Measurements from ENCODE around the gene CHST3.

The CHST3 gene

GRCh38 chr10:72015841-72016240, 51.6 kb downstream of the CHST3 start:
- no peak for TF ChIP-seq CTCF (IDR thresholded peaks at IDR 0.05; ENCODE audit: control insufficient read depth, insufficient read depth, low read depth, low read length, missing control alignments)
- no peak for DNase-seq (ENCODE audit: low read depth)

GRCh38 chr10:72016608-72017300, 52.6 kb downstream of the CHST3 start:
- TF ChIP-seq CTCF (IDR thresholded peaks at IDR 0.05; ENCODE audit: control insufficient read depth, insufficient read depth, low read depth, low read length, missing control alignments): no peak
- DNase-seq (ENCODE audit: low read depth): no peak
- no peak overlapping the region for H3K4me3 ChIP-seq (ENCODE audit: control insufficient read depth, low read depth, low read length)

More at GRCh38 chr10:72015841-72016240, 51.6 kb downstream of the CHST3 start:
- H3K4me3 ChIP-seq (ENCODE audit: control insufficient read depth, low read depth, low read length): no peak overlapping the region

- TF ChIP-seq CTCF (IDR thresholded peaks at IDR 0.05; ENCODE audit: control insufficient read depth, insufficient read depth, low read depth, low read length, missing control alignments): no peak
- no peak overlapping the region for H3K4me3 ChIP-seq (ENCODE audit: control insufficient read depth, low read depth, low read length)
- no peak for DNase-seq (ENCODE audit: low read depth)
Observed at GRCh38 chr10:72019085-72019876, 55.1 kb downstream of the CHST3 start.

GRCh38 chr10:72020914-72021809, 57.0 kb downstream of the CHST3 start:
- no peak for DNase-seq (ENCODE audit: low read depth)
- no peak overlapping the region for H3K4me3 ChIP-seq (ENCODE audit: control insufficient read depth, low read depth, low read length)
- TF ChIP-seq CTCF (IDR thresholded peaks at IDR 0.05; ENCODE audit: control insufficient read depth, insufficient read depth, low read depth, low read length, missing control alignments): no peak

GRCh38 chr10:72022228-72022627, 58.0 kb downstream of the CHST3 start:
- no peak overlapping the region for H3K4me3 ChIP-seq (ENCODE audit: control insufficient read depth, low read depth, low read length)
- DNase-seq (ENCODE audit: low read depth): no peak
- no peak for TF ChIP-seq CTCF (IDR thresholded peaks at IDR 0.05; ENCODE audit: control insufficient read depth, insufficient read depth, low read depth, low read length, missing control alignments)

- no peak overlapping the region for H3K4me3 ChIP-seq (ENCODE audit: control insufficient read depth, low read depth, low read length)
- TF ChIP-seq CTCF (IDR thresholded peaks at IDR 0.05; ENCODE audit: control insufficient read depth, insufficient read depth, low read depth, low read length, missing control alignments): no peak
- DNase-seq (ENCODE audit: low read depth): no peak
Observed at GRCh38 chr10:72024596-72024995, 60.4 kb downstream of the CHST3 start.

Measured in AG09309 (cell line).